Endothelial cell of umbilical vein (primary cell): Measurements from ENCODE around the gene PTCH2. TPM values are rescaled to one million over a fixed set of nuclear protein-coding genes. Genes with fewer than 3 reads are reported as not detected.

ENCODE experiments used
- BruUV-seq: library from RNA; stranded (reverse); fragments of 400-500 nt; replicated peaks from 2 replicates; lab custom pipeline; 2021; lab: Mats Ljungman, UMichigan
- CTCF ChIA-PET: fragments of 300-600, 350-600 bp; sonication (Branson Sonifier 250); formaldehyde crosslinking; loops from one replicate; lab custom pipeline; 2021; ENCODE audit warnings: antibody characterized with exemption, inconsistent platforms; lab: Charles Lee
- POLR2A ChIA-PET: fragments of 300-600, 350-600 bp; sonication (Branson Sonifier 250); formaldehyde crosslinking; loops from one replicate; lab custom pipeline; 2021; ENCODE audit warnings: antibody characterized with exemption, inconsistent platforms; lab: Charles Lee
- DNase-seq: peaks from one replicate; pipeline ENCODE4 v3.0.0-alpha.2; 2011; ENCODE audit warnings: low read depth, low spot score
- FAIRE-seq: peaks from 2 replicates; lab custom pipeline; 2011; peaks lifted over from hg19 to GRCh38; lab: Jason Lieb, UNC
- H2AFZ ChIP-seq: 2 replicates; pipeline ENCODE4 v1.6.0; 2012; ENCODE audit warnings: low read depth, low read length, control low read depth, inconsistent platforms
- H3K27ac ChIP-seq: 2 replicates; pipeline ENCODE4 v1.5.1; 2011; ENCODE audit warnings: low read depth, mild to moderate bottlenecking, control low read depth, low read length, moderate library complexity; ENCODE audit not compliant: insufficient read depth
- H3K27me3 ChIP-seq, 2 experiments: 2 replicates each; pipeline versions ENCODE4 v1.6.0 to v1.6.1; 2011; ENCODE audit warnings: low read length in 2 of 2, mixed read lengths in 1 of 2; ENCODE audit not compliant: control insufficient read depth in 2 of 2, insufficient read depth in 2 of 2
- H3K36me3 ChIP-seq, 2 experiments: 2 replicates in 1 of 2; 3 replicates in 1 of 2; pipeline ENCODE4 v1.5.1; 2011; ENCODE audit warnings: low read length in 2 of 2, mild to moderate bottlenecking in 1 of 2, moderate library complexity in 1 of 2; ENCODE audit not compliant: control insufficient read depth in 2 of 2, insufficient read depth in 2 of 2; ENCODE audit errors: extremely low read depth in 1 of 2
- H3K4me1 ChIP-seq: 3 replicates; pipeline ENCODE4 v1.5.1; 2011; ENCODE audit warnings: mild to moderate bottlenecking, low read length; ENCODE audit not compliant: control insufficient read depth, insufficient read depth; ENCODE audit errors: extremely low read depth
- H3K4me2 ChIP-seq: 2 replicates; pipeline ENCODE4 v1.6.1; 2011; ENCODE audit warnings: low read length, control low read depth, mixed read lengths; ENCODE audit not compliant: insufficient read depth
- H3K4me3 ChIP-seq, 3 experiments: fragments of 200-600 bp in 1 of 3; sonication (generic), shearing (Covaris generic) in 1 of 3; replicated peaks in 1 of 3; 2 replicates each; pipeline ENCODE4 v1.5.1; 2011 to 2016; ENCODE audit warnings: control low read depth in 3 of 3, low read length in 3 of 3, mild to moderate bottlenecking in 2 of 3, inconsistent platforms in 1 of 3, low read depth in 1 of 3, moderate library complexity in 1 of 3; ENCODE audit not compliant: insufficient read depth in 1 of 3
- H3K79me2 ChIP-seq: 2 replicates; pipeline ENCODE4 v1.6.0; 2012; ENCODE audit warnings: low read length, inconsistent platforms; ENCODE audit not compliant: control insufficient read depth, insufficient read depth
- H3K9ac ChIP-seq: replicated peaks from 2 replicates; pipeline ENCODE3; 2011; ENCODE audit warnings: low read length, control low read depth; ENCODE audit not compliant: insufficient read depth; ENCODE audit errors: extremely low read depth
- H3K9me1 ChIP-seq: replicated peaks from 3 replicates; pipeline ENCODE4 v1.6.0; 2011; ENCODE audit warnings: mild to moderate bottlenecking, low read length; ENCODE audit not compliant: control insufficient read depth, insufficient read depth; ENCODE audit errors: extremely low read depth
- H3K9me3 ChIP-seq: replicated peaks from 2 replicates; pipeline ENCODE4 v1.5.1; 2012; ENCODE audit warnings: low read length, inconsistent platforms; ENCODE audit not compliant: control insufficient read depth, insufficient read depth
- H4K20me1 ChIP-seq: replicated peaks from 2 replicates; pipeline ENCODE3; 2011; ENCODE audit warnings: mild to moderate bottlenecking, low read length; ENCODE audit not compliant: control insufficient read depth, insufficient read depth; ENCODE audit errors: extremely low read depth
- EZH2 ChIP-seq: IDR thresholded peaks from 2 replicates; pipeline ENCODE4 v1.6.1; 2012; ENCODE audit warnings: borderline replicate concordance, low read depth, mild to moderate bottlenecking, moderate library complexity, low read length, inconsistent platforms; ENCODE audit not compliant: severe bottlenecking
- FOS ChIP-seq: IDR thresholded peaks from 2 replicates; pipeline ENCODE4 v1.6.1; 2011; ENCODE audit warnings: mild to moderate bottlenecking, low read length, moderate library complexity, borderline replicate concordance; ENCODE audit not compliant: insufficient read depth
- GATA2 ChIP-seq: IDR thresholded peaks from 2 replicates; pipeline ENCODE4 v1.7.0; 2011; ENCODE audit warnings: low read depth, mild to moderate bottlenecking, moderate library complexity, mixed read lengths, low read length; ENCODE audit not compliant: insufficient read length, insufficient read depth
- JUN ChIP-seq: IDR thresholded peaks from 2 replicates; pipeline ENCODE4 v1.6.1; 2011; ENCODE audit warnings: borderline replicate concordance, low read depth; ENCODE audit not compliant: insufficient read length, insufficient read depth
- MYC ChIP-seq: IDR thresholded peaks from one replicate; pipeline ENCODE4 v1.6.1; 2011; ENCODE audit warnings: mild to moderate bottlenecking, low read depth, low read length
- POLR2A ChIP-seq: IDR thresholded peaks from 2 replicates; pipeline ENCODE4 v1.6.1; 2012; ENCODE audit warnings: low read depth, mild to moderate bottlenecking, control low read depth, low read length
- POLR2AphosphoS5 ChIP-seq: IDR thresholded peaks from 2 replicates; pipeline ENCODE4 v1.6.1; 2012; ENCODE audit warnings: low read depth, mild to moderate bottlenecking, control low read depth, low read length, moderate library complexity; ENCODE audit not compliant: insufficient read depth
- dilution Hi-C: fragments of 300-500 bp; cut with MboI; formaldehyde crosslinking; loops from one replicate; pipeline ENCODE4 v1.15.0; 2019; ENCODE audit warnings: low sequenced_read_pairs; ENCODE audit not compliant: extremely low pct_ligation_motif_present
- intact Hi-C: fragments of 100-400 bp; cut with micrococcal nuclease; formaldehyde crosslinking; loops from one replicate; pipeline ENCODE4 v1.10.0; 2022
- polyA plus RNA-seq, 4 experiments: library from polyadenylated mRNA; depleted of rRNA in 3 of 4; stranded (reverse) in 3 of 4; unstranded in 1 of 4; fragments of >200 nt; gene quantifications; 2 replicates each; pipeline versions ENCODE4 v1.2.1 to v1.2.3, GENCODE V29; 2011 to 2012; ENCODE audit warnings: missing spikeins in 1 of 4
- total RNA-seq: library from RNA; stranded (reverse); gene quantifications from 2 replicates; pipeline ENCODE4 v1.2.3, GENCODE V29; 2021
- TF ChIP-seq, protein P1 (sequence below): IDR thresholded peaks from 2 replicates; pipeline ENCODE4 v1.6.1; 2011; ENCODE audit not compliant: insufficient read depth, insufficient read length
- TF ChIP-seq, protein P2 (sequence below), 2 donors: IDR thresholded peaks; 1 replicate in 1 of 2; 2 replicates in 1 of 2; pipeline ENCODE4 v1.5.1; 2011; ENCODE audit warnings: low read length in 2 of 2, mild to moderate bottlenecking in 2 of 2, moderate library complexity in 2 of 2, control low read depth in 1 of 2, inconsistent platforms in 1 of 2, low read depth in 1 of 2; ENCODE audit not compliant: insufficient read depth in 1 of 2; ENCODE audit errors: extremely low read depth in 1 of 2

PTCH2 gene
- total and polyA plus RNA-seq, 2 donors (not counting 3 experiments of a cell fraction or from before 2014, with no cell fraction given), result 1.8 TPM

DNA sequence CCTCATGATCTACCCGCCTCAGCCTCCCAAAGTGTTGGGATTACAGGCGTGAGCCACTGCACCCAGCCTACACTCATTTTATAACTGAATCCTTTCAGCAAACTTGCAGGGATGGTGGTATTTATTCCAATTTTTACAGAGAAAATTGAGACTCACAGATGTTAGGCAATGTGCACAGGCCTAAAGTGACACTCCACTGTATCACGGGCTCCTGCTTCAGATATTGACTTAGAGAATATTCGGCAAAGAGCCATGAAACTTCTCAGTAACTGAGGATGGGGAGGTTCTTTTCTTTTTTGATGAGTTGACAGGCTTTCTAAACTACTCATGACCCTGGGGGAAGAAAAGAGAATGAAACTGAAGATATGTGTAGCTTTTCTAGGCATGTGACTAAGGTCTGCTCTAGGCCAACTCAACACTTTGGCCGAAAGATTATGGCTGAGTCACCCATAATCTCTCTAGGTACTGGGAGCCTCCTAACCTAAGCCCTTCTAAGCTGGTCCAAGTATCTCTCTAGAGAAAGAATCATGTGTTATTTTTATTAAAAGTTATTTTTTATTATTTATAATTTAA lies 19.9 kb upstream of the PTCH2 start:
- CTCF ChIA-PET, result no interaction called here

More for the DNA sequence above, 19.9 kb upstream of the PTCH2 start:
- Histone ChIP-seq H3K9me1 (no peaks in the 10 kb centered on the region), H4K20me1 (no peaks in the 10 kb centered on the region), H3K4me2 (no peak overlapping the region), H2AFZ (no peak overlapping the region), H3K79me2 (no peaks in the 10 kb centered on the region), H3K4me3 (no peak overlapping the region), H3K27me3 (no peaks in the 10 kb centered on the region), H3K9me3 (no peaks in the 10 kb centered on the region), H3K9ac (no peak overlapping the region), H3K4me1 (no peaks in the 10 kb centered on the region), H3K36me3 (peaks cover 0 to 2% of the 10 kb centered on the region in 2 experiments), H3K27ac (no peak overlapping the region)
- dilution Hi-C loops, result no loop called here
- intact Hi-C loops, result no loop called here
- no peak for FAIRE-seq
- DNase-seq, result no peak
- no TSS peak for BruUV-seq
- TF ChIP-seq POLR2A (no peak), GATA2 (no peak), FOS (no peak), MYC (no peak), EZH2 (no peak), POLR2AphosphoS5 (no peak), JUN (no peak)
- TF ChIP-seq, protein P1, sequence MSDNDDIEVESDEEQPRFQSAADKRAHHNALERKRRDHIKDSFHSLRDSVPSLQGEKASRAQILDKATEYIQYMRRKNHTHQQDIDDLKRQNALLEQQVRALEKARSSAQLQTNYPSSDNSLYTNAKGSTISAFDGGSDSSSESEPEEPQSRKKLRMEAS, result no peak
- TF ChIP-seq, protein P2, sequence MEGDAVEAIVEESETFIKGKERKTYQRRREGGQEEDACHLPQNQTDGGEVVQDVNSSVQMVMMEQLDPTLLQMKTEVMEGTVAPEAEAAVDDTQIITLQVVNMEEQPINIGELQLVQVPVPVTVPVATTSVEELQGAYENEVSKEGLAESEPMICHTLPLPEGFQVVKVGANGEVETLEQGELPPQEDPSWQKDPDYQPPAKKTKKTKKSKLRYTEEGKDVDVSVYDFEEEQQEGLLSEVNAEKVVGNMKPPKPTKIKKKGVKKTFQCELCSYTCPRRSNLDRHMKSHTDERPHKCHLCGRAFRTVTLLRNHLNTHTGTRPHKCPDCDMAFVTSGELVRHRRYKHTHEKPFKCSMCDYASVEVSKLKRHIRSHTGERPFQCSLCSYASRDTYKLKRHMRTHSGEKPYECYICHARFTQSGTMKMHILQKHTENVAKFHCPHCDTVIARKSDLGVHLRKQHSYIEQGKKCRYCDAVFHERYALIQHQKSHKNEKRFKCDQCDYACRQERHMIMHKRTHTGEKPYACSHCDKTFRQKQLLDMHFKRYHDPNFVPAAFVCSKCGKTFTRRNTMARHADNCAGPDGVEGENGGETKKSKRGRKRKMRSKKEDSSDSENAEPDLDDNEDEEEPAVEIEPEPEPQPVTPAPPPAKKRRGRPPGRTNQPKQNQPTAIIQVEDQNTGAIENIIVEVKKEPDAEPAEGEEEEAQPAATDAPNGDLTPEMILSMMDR (IDR thresholded peaks at IDR 0.05; ENCODE audit: extremely low read depth in 1 of 2, insufficient read depth in 1 of 2, low read depth in 1 of 2, low read length in 2 of 2), result no peak
- POLR2A ChIA-PET, result no interaction called here
